HepG2 (cell line): Measurements from ENCODE around the gene OR2A5.

ENCODE experiments used
- HDAC6 ChIP-seq: fragments of 200-600 bp; sonication (generic); IDR thresholded peaks from 2 replicates; pipeline ENCODE4 v1.7.0; 2017; ENCODE audit warnings: mild to moderate bottlenecking, antibody characterized with exemption, low read length, low read depth
- POLR2A ChIP-seq, 2 experiments: IDR thresholded peaks; 2 replicates each; pipeline ENCODE4 v1.6.1; 2011; ENCODE audit warnings: low read depth in 2 of 2, low read length in 2 of 2, mild to moderate bottlenecking in 1 of 2, moderate library complexity in 1 of 2; ENCODE audit not compliant: insufficient read depth in 1 of 2
- TAF1 ChIP-seq: sonication (generic); formaldehyde crosslinking; IDR thresholded peaks from 2 replicates; pipeline ENCODE4 v1.4.0; 2020; ENCODE audit warnings: missing genetic modification reagents
- ZNF232 ChIP-seq: sonication (generic); formaldehyde crosslinking; IDR thresholded peaks from 2 replicates; pipeline ENCODE4 v1.4.0; 2020; ENCODE audit warnings: missing genetic modification reagents, borderline replicate concordance
- TF ChIP-seq, protein P1 (sequence below): sonication (generic); formaldehyde crosslinking; IDR thresholded peaks from 2 replicates; pipeline ENCODE4 v1.5.0; 2020; ENCODE audit warnings: mild to moderate bottlenecking, missing genetic modification reagents, moderate library complexity
- TF ChIP-seq, protein P2 (sequence below): sonication (generic); formaldehyde crosslinking; IDR thresholded peaks from 2 replicates; pipeline ENCODE4 v1.4.0; 2020; ENCODE audit warnings: mild to moderate bottlenecking, missing genetic modification reagents
- TF ChIP-seq, protein P3 (sequence below): IDR thresholded peaks from 2 replicates; pipeline ENCODE4 v1.6.1; 2016; ENCODE audit warnings: missing compliant biosample characterization, missing genetic modification reagents, borderline replicate concordance

DNA sequence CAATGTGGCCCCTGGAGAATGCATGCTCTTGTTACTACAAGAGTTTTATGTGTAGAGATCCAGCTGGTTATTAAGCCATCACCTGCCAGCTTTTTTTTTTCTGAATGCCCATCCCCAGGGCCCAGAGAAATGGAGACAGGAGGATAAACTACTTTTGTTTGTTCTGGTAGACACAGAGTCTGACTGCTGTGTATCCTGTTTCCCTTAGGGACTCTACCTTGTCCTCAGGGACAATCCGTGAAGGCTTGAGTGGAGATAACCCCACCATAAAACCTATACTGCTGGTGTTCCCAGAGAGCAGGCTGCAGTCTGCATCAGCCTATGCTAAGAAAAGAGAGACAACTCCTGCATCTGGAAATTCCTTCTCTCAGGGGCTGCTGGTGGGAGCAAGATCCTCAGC is at the start of gene OR2A5:
- TF ChIP-seq, protein P1, sequence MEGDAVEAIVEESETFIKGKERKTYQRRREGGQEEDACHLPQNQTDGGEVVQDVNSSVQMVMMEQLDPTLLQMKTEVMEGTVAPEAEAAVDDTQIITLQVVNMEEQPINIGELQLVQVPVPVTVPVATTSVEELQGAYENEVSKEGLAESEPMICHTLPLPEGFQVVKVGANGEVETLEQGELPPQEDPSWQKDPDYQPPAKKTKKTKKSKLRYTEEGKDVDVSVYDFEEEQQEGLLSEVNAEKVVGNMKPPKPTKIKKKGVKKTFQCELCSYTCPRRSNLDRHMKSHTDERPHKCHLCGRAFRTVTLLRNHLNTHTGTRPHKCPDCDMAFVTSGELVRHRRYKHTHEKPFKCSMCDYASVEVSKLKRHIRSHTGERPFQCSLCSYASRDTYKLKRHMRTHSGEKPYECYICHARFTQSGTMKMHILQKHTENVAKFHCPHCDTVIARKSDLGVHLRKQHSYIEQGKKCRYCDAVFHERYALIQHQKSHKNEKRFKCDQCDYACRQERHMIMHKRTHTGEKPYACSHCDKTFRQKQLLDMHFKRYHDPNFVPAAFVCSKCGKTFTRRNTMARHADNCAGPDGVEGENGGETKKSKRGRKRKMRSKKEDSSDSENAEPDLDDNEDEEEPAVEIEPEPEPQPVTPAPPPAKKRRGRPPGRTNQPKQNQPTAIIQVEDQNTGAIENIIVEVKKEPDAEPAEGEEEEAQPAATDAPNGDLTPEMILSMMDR (CRISPR knock-in tag) = no peak
- TF ChIP-seq, protein P2, sequence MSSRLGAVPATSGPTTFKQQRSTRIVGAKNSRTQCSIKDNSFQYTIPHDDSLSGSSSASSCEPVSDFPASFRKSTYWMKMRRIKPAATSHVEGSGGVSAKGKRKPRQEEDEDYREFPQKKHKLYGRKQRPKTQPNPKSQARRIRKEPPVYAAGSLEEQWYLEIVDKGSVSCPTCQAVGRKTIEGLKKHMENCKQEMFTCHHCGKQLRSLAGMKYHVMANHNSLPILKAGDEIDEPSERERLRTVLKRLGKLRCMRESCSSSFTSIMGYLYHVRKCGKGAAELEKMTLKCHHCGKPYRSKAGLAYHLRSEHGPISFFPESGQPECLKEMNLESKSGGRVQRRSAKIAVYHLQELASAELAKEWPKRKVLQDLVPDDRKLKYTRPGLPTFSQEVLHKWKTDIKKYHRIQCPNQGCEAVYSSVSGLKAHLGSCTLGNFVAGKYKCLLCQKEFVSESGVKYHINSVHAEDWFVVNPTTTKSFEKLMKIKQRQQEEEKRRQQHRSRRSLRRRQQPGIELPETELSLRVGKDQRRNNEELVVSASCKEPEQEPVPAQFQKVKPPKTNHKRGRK (CRISPR knock-in tag) = no peak
- TF ChIP-seq HDAC6 (no peak), POLR2A (IDR thresholded peaks at IDR 0.05; ENCODE audit: insufficient read depth in 1 of 2, low read depth in 2 of 2, low read length in 2 of 2) (no peak), ZNF232 (CRISPR knock-in tag) (no peak), TAF1 (CRISPR knock-in tag) (no peak)
- TF ChIP-seq, protein P3, sequence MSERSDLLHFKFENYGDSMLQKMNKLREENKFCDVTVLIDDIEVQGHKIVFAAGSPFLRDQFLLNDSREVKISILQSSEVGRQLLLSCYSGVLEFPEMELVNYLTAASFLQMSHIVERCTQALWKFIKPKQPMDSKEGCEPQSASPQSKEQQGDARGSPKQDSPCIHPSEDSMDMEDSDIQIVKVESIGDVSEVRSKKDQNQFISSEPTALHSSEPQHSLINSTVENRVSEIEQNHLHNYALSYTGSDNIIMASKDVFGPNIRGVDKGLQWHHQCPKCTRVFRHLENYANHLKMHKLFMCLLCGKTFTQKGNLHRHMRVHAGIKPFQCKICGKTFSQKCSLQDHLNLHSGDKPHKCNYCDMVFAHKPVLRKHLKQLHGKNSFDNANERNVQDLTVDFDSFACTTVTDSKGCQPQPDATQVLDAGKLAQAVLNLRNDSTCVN = no peak
